GM21447 (cell line): ENCODE measurements around the gene SLC37A3.
"Not testable (repeated sequence)": the region's sequence is repeated elsewhere in the genome, so short reads cannot be mapped to it uniquely, and the experiment has no call there.

Experiments
- ATAC-seq: cut with Tn5 transposase; IDR thresholded peaks from one replicate; pipeline ENCODE4 v1.9.1; 2021; ENCODE audit not compliant: unreplicated experiment

The SLC37A3 gene

DNA sequence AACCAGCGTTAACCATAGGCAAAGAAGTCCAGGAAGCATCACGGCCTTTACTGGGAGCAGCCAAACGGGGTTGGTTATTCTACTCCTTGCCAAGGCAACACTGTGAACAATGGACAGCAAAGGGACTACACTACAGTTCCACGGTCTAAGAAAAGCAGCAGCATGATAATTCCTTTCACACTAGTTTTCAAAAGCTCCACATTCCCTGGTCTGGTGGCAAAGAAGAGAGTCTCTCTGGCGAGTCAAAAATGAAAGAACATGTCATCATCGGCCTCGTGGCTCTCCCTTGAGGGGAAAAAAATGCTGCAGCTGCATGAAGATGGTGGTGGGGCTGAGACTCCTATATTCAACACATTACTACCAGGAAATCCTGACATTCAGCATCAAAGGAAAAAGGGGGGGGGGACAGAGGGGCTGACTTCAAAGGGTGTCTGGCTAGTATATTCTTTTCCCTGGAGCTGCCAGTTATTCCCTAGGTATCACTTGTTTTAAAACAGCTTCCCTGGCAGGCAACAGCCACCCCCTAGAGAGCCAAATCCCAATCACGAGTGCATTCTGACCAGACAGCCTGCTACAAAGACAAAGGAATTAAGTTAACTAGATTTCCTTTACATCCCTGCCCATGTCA is 49.1 kb downstream of the SLC37A3 start:
- ATAC-seq: no peak

GRCh38 chr7:140348161-140348849 is 50.0 kb downstream of the SLC37A3 start:
- no peak for ATAC-seq

- ATAC-seq: no peak
Observed at GRCh38 chr7:140347218-140347617, 51.1 kb downstream of the SLC37A3 start.

GRCh38 chr7:140345426-140345825 is 52.9 kb downstream of the SLC37A3 start:
- ATAC-seq: no peak

GRCh38 chr7:140342727-140343514 is 55.4 kb downstream of the SLC37A3 start:
- no peak for ATAC-seq

DNA sequence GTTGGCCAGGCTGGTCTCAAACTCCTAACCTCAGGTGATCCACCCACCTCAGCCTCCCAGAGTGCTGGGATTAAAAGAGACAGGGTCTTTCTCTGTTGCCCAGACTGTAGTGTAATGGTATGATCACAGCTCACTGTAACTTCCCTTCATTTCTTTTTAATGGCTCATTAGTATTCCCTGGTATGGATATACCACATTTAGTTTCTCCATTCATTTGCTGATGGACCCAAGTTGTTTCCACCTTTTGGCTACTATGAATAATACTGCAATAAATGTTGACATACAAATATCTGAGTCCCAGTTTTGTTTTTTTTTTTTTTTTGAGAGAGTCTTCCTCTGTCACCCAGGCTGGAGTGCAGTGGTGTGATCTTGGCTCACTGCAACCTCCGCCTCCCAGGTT is 59.4 kb downstream of the SLC37A3 start:
- not testable (repeated sequence) for ATAC-seq

DNA sequence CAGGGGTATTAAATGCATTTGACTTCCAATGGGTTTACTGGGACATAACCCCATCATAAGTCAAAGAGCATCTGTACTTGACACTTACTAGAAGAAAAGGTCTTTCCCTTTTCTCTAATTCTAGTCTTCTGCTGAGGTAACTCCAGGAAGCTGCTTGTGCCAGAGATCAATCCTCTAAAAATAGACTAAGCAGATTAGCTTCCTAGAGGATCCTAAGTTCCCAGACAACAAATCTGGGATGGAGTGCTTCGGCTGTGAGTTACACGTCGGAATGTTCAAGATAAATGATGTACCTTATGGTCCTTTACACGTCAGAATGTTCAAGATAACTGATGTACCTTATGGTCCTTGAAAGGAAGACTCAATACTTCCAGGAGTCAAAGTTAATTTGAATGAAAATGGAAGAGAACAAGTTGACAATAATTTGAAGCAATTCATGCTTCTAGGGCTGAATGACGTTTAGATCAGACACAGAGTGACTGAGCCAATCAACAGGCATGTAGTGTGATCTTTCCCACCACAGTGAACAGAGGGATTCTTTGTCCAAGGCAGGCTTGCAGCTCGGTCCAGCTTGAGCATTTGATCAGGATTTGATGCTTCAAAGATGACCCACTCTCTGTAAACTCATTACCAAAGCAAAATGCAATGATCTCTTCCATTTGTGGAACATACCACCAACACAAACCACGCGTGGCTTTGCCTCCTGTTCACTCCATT is 63.8 kb downstream of the SLC37A3 start:
- ATAC-seq: no peak

- no peak for ATAC-seq
Observed at GRCh38 chr7:140333686-140334085, 64.6 kb downstream of the SLC37A3 start.

GRCh38 chr7:140333223-140333622 is 65.1 kb downstream of the SLC37A3 start:
- ATAC-seq: no peak

GRCh38 chr7:140330595-140330994 is 67.7 kb downstream of the SLC37A3 start:
- ATAC-seq: no peak

DNA sequence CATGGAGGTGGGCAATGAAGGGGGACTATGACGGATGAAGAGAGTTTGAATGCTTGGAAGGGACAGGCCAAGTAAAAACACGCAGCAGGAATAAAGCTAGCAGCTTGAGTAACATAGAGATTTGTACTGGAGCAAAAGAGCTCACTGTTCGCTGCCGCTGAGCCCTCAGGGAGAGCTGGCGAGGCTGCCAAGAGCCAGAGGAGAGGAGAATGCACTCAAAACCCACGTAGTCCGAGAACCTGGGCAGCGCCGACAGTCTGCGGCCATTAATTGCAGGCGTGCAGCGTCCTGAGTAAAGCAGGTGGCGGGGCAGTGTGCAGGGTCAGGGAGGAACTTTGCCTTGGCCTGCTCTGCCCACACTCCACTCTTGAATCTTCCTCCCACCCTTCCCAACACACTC is 68.2 kb downstream of the SLC37A3 start:
- no peak for ATAC-seq

DNA sequence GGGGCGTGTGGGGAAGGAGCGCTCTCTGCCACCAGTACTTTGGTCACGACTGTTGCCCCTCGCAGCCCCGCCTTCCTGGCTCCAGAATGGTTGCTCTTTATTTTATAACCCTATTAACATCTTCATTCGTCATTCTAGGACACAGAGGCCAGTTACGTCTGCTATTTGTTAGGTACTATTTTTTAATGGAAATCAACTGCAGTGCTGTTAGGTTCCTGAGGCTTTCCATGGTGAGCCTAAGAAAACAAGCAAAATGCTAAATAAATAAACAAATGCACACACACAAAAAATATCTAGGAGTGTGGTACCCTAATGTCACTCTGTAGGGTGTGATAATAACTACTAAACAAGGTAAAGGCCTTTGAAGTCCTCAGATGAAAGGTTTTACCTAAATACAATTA is 71.1 kb downstream of the SLC37A3 start:
- no peak for ATAC-seq

GRCh38 chr7:140326116-140326928 is 72.0 kb downstream of the SLC37A3 start:
- no peak for ATAC-seq

- no peak for ATAC-seq
Observed at GRCh38 chr7:140325600-140325999, 72.7 kb downstream of the SLC37A3 start.

DNA sequence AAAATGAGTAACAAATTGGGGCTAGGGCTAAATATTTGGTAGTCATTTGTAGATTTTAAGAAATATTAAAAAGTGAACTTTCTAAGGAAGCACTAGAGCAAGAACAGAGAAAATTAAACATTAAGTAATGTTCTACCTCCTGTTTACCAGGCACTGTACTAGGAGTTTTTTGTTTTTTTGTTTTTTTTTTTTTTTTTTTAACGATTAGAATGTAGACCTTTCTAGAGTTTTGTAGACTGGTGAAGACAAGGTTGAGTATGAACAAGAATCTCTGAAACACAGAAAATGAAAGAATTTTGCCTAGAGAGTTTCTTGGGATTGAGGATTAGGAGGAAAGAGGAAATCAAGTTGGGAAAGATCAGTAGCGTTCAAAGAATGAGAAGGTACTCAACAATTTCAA is 73.6 kb downstream of the SLC37A3 start:
- no peak for ATAC-seq

DNA sequence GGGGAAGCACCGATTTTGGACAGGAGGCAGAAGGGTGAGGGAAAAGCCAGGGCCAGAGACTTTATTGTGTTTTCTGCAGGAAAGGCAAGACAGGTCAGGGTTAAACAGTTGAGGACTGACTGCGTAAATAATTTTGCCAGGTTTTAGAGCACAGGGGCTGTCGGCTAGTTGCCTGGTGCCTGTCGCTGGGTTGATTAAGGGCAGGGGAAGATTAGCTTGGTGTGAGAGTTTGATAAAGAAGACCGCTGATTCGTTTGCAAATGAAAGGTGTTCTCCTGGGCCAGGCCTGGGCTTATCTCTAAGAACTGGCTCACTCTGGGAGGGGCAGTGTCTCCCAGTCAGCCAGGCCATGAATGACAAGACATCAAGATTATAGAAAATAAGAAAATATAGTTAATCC is 75.6 kb downstream of the SLC37A3 start:
- no peak for ATAC-seq

GRCh38 chr7:140320078-140320477 is 78.3 kb downstream of the SLC37A3 start:
- ATAC-seq: not testable (repeated sequence)

DNA sequence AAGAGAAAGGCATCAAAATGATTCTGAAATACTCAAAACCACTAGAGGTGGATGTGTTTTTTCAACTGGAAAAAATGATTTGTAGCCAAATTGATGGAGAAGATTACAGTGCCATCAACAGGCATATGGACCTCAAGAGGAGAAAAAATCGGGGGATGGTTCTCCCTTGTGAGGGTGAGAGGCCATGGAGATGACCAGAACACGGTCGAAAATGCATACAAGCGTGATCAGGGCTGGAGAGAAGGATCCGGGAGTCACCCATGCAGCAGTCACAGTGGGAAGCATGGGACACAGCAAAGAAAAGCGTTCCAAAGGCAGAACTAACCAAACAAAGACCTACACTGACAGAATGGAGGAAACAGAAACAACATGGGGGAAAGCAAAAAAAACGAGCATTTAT is 80.3 kb downstream of the SLC37A3 start:
- no peak for ATAC-seq

DNA sequence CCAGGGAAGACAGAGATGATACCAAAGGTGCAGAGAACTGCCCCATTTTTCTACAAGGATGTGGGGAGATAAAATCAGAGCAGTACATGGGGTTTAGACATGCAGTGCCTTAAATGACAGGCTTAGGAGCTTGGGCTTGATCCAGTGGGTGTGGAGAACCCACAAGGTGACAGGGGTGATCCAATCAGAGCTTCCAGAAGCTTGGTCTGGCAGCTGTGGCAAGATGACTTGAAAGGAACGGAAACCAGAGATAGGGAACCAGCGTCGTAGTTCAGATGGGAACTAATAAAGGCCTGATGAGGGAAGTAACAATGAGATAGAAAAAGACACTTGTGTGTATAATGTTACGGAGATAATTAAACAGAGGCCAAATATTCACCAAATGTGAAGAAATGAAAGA is 80.7 kb downstream of the SLC37A3 start:
- ATAC-seq: no peak

DNA sequence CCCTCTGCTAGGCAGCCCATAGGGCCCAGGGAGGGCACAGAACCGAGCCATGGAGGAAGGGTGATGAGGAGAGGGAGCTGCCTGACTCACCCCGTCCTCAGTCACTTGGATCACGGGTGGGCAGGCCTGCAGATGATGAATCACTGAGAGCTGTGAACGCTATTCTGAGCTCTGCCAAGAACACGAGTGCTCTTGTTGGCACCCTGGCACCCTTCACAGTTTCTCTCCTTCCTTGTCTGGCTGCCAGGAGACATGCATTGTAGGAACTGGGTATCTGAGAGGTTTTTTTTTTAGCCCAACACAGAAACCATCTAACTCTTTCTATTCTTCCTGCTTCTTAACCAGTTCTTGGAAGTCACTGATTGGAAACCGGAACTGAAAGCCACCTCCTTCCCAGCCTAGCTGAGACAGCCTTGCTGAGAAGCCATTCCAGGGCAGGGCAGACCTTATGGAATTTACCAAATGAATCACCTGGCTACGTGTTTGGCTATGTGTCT is 82.1 kb downstream of the SLC37A3 start:
- ATAC-seq: no peak
